AG10803 (cell line): ENCODE measurements around the gene BLMH.

Experiments used
- DNase-seq: peaks from one replicate; pipeline ENCODE4 v3.0.0; 2010; ENCODE audit warnings: low read depth
- H3K4me3 ChIP-seq: 2 replicates; pipeline ENCODE4 v1.5.1; 2011; ENCODE audit warnings: mild to moderate bottlenecking, low read length, control low read depth
- TF ChIP-seq, protein P1 (sequence below): conservative IDR thresholded peaks from 2 replicates; pipeline ENCODE4 v1.5.1; 2011; ENCODE audit warnings: mild to moderate bottlenecking, low read length, control low read depth, inconsistent platforms

BLMH gene

DNA sequence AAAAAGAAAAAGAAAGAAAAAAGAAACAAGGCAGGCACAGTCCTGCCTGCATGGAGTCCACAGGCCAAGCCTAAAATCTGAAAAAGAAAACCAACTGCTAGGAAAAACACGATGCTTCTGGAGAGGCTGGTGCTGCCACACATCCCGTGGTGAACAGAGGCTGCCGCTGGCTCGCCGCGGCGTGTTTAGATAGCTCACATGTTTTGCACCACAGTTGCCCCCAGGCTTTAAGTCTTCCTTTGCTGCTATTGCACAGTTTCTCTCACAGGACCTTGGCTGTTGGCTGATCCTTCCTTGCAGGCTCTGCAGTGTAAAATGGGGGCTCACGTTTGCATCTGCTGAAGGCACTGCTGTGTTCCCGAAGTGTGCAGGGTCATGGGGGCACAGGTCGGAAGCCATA, 64.9 kb downstream of the BLMH start:
- no peak for DNase-seq
- TF ChIP-seq, protein P1, sequence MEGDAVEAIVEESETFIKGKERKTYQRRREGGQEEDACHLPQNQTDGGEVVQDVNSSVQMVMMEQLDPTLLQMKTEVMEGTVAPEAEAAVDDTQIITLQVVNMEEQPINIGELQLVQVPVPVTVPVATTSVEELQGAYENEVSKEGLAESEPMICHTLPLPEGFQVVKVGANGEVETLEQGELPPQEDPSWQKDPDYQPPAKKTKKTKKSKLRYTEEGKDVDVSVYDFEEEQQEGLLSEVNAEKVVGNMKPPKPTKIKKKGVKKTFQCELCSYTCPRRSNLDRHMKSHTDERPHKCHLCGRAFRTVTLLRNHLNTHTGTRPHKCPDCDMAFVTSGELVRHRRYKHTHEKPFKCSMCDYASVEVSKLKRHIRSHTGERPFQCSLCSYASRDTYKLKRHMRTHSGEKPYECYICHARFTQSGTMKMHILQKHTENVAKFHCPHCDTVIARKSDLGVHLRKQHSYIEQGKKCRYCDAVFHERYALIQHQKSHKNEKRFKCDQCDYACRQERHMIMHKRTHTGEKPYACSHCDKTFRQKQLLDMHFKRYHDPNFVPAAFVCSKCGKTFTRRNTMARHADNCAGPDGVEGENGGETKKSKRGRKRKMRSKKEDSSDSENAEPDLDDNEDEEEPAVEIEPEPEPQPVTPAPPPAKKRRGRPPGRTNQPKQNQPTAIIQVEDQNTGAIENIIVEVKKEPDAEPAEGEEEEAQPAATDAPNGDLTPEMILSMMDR = no peak
- no peak overlapping the region for H3K4me3 ChIP-seq

DNA sequence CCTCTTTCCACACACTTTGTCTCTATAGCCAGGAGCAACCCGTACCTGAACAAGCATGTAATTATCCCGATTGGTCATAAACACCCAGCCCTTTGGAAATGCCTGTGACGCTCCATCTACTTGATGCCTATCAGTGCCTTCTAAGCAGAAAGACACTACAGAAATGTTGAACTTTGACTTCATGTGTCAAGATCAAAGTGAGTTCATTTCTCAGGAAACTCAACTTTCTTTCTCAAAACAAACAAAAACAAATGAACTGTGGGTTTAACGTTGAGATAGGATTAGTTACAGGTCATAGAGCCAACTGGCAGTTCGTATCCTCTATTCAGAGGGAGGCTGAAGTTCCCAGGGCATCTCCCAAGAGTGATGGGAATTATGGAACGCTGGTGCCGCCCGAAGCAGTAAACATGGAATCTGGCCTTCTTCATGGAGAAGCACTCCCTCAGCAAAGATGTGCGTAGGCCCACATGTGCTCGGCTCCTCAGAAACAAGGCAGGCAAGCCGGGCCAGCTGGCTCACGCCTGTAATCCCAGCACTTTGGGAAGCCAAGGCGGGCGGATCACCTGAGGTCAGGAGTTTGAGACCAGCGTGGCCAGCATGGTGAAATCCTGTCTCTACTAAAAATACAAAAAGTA, 65.7 kb downstream of the BLMH start:
- DNase-seq = no peak
- TF ChIP-seq, protein P1 = no peak

DNA sequence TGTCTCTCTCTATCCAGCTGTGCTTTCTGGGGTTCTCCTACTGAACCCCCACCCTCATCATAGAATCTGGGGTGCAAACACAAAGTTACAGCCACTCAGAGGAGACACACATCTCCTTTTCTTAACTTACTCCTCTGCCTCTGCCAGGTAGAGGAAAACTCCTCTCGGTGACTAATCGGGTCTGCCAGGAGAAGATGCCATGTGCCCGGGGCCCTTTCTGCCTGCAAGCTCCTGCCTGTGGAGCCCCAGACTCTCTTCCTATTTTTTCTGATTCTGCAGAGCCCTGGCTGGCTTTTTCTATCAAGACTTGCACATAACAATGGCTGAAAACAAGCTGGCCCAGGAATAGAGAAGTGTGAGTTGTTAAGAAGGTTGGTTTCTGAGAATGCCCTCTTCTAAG, 66.6 kb downstream of the BLMH start:
- TF ChIP-seq, protein P1 = no peak
- no peak for DNase-seq
- H3K4me3 ChIP-seq = no peak overlapping the region

More for the DNA sequence above, 65.7 kb downstream of the BLMH start:
- H3K4me3 ChIP-seq = no peak overlapping the region

DNA sequence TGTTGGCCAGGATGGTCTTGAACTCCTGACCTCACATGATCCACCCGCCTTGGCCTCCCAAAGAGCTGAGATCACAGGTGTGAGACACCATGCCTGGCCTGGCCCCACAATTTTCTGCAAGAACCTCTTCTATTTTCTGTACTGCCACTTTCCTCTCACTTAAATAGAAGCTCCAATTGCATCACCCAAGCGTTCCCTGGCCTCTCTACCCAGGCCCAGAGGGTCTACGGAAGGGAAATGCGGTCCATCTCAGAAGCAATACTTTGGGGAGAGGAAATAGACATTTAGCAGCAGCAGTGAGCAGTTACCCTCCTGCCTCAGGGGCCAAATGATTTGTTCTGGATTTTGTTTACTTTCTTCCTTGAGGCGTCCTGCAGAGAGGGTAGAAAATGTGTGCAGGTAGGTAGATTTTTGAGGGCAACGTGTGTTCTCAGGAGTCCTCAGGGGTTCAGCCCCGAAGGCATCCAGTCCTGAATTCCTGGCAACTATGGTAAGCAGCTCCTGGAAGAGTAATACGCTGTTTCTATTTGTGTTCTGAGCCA, 67.3 kb downstream of the BLMH start:
- no peak for DNase-seq

DNA sequence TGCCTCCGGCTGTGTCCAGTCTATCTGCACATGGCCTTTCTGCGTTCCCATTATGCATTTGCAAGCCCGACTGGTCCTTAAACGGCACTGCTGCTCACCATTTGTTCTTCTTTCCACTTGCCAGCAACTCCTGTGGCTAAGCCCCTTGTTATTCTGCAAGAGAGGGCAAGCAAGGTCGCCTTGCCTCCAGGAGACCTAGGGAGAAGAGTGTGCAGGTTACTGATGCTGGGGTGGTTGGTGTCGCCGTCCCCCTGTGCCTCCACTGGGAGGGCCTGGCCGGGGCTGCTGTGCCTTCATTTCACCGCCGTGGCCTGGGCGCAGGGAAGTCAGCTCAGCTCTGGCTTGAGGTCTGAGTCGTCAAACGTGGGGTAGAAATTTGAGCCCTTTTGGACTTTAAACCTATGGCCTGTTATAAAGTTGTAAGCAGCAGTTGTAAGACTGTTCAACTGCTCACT, 69.0 kb downstream of the BLMH start:
- DNase-seq = no peak
- H3K4me3 ChIP-seq = no peak overlapping the region
- TF ChIP-seq, protein P1 = no peak

More for the DNA sequence above, 67.3 kb downstream of the BLMH start:
- no peak overlapping the region for H3K4me3 ChIP-seq
- TF ChIP-seq, protein P1 = no peak

DNA sequence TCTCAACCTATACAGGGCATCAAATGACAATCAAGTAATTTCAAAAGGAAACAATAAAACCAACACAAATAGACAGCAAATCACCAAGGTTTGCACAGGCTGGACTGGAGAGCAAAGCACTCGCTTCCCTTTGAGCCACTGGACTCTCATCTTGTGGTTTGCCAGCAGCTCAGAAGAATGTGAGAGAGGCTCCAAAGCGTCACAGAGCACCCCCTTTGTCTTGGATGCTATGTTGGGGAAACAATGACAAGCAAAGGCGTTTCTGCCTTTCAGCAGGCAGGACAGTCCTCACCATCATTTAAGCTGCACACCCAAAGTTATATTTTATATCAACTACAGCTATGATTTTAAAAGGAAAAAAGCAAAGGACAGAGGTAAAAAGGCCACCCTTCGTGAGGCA, 69.5 kb downstream of the BLMH start:
- DNase-seq = no peak
- TF ChIP-seq, protein P1 = no peak
- H3K4me3 ChIP-seq = no peak overlapping the region

DNA sequence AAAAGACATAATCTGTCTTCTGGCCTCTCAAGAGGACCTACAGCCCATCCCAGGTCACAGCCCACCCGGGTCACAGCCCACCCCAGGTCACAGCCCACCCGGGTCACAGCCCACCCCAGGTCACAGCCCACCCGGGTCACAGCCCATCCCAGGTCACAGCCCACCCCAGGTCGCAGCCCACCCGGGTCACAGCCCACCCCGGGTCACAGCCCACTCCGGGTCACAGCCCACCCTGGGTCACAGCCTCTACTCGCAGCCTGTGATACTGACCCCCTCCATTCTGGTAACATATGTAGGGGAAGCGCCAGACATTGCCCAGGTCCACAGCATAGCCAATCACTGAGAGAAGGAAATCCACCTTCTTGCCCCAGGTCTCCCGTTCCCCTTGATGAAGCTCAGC, 70.4 kb downstream of the BLMH start:
- TF ChIP-seq, protein P1 = no peak
- H3K4me3 ChIP-seq = no peak overlapping the region
- no peak for DNase-seq
